CD4-positive, CD25-positive, alpha-beta regulatory T cell (primary cell): ENCODE results near the gene ITPRID1. TPM values are rescaled to one million over a fixed set of nuclear protein-coding genes. Genes with fewer than 3 reads are reported as not detected.

Experiments used
- polyA plus RNA-seq, 4 donors: library from polyadenylated mRNA; unstranded; fragments of 300-500 nt; fragmentation: Illumina TruSeq; gene quantifications; one replicate each; pipeline ENCODE4 v1.2.3, GENCODE V29; 2021
- total RNA-seq: library from RNA; stranded (reverse); gene quantifications from one replicate; pipeline ENCODE4 v1.2.3, GENCODE V29; 2022

ITPRID1 gene
- total and polyA plus RNA-seq, 5 donors from 2014 or later = not detected

Other genes with a start within 250 kb of the ITPRID1 start
- not detected for gene NEUROD6, start 173.4 kb upstream of the ITPRID1 start, total RNA-seq
- not detected for gene NEUROD6, start 173.4 kb upstream of the ITPRID1 start, polyA plus RNA-seq
- gene PPP1R17, start 173.1 kb downstream of the ITPRID1 start, total RNA-seq = not detected
- not detected for gene PPP1R17, start 173.1 kb downstream of the ITPRID1 start, polyA plus RNA-seq